Stimulated activated CD4-positive, alpha-beta T cell treated with anti-CD3 and anti-CD28 coated beads, Interleukin-1b, Interleukin-23, amount 100 ng/mL, for 24 hours (primary cell): ENCODE results near the gene GPR42.

ENCODE experiments used
- DNase-seq, 4 experiments: peaks; one replicate each; pipeline ENCODE4 v3.0.0-alpha.2; 2020; ENCODE audit warnings: low read depth in 4 of 4, low spot score in 1 of 4

GPR42 gene

DNA sequence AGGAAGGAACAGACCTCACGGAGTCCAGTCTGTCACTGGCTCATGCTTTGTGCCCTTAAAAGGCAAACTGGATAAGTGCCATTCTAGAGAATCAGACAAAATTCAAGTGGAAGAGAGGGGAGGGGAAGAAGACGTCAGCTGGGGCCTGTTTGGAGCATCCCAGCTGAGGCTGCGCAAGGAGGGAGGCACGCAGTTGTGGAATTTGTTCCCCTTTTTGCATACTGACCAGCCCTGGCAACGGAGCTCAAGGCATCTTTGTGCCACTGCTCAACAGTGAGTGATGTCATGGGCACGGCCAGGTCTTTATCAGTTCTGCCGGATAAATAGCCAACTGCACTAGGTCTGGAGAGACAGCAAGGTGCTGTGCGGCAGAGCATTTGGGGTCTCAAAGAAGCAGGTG lies at the start of gene GPR42:
GPR42 (plus strand) TSS at position 347 of the 400 bp plus-strand sequence. CDS start 292 bp downstream, outside the sequence.
- DNase-seq = no peak

DNA sequence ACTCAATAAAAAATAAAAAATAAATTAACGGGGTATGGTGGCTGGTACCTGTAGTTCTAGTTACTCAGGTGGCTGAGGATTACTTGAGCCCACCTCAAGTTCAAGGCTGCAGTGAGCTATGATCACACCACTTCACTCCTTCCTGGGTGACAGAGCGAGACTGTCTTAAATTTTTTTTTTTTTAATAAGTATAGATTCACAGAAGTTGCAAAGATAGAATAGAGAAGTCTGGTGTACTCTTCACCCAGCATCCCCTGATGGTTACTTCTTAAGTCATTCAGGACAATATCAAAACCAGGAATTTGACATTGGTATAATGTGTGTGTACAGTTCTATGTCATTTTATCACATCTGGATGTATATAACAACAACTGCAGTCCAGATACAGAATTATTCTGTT lies 49.6 kb upstream of the GPR42 start:
- DNase-seq = no peak

GRCh38 chr19:35322014-35322413 lies 48.9 kb upstream of the GPR42 start:
- no peak for DNase-seq

- no peak for DNase-seq
Measured at GRCh38 chr19:35327642-35328041, 43.2 kb upstream of the GPR42 start.

GRCh38 chr19:35328851-35329285 lies 42.0 kb upstream of the GPR42 start, which contains the start of gene CD22:
TSS of gene CD22 (plus strand) at chr19:35329187. CDS start at chr19:35332041, 2,854 bp downstream.
- no peak for DNase-seq

DNA sequence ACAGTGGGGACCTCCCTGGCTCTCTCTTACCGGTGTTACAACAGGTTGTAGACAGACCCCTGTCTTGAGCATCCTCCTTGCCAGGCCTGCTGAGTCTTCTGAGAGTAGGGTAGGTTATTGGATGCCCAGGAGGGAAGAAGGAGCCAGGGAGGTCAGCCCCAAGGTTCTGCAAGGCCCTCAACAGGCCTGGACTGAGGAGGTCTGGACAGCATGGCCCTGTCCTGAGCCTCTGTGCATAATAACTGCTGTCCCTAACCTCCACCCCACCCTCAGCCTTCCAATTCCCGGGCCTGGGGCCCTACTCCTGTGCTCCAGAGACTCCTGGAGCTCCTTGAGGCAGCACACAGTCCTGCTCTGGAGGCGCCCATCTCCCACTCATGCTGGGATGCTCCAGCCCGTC lies 41.5 kb upstream of the GPR42 start:
- no peak for DNase-seq

- DNase-seq = no peak
Measured at GRCh38 chr19:35330475-35330874, 40.4 kb upstream of the GPR42 start.

DNA sequence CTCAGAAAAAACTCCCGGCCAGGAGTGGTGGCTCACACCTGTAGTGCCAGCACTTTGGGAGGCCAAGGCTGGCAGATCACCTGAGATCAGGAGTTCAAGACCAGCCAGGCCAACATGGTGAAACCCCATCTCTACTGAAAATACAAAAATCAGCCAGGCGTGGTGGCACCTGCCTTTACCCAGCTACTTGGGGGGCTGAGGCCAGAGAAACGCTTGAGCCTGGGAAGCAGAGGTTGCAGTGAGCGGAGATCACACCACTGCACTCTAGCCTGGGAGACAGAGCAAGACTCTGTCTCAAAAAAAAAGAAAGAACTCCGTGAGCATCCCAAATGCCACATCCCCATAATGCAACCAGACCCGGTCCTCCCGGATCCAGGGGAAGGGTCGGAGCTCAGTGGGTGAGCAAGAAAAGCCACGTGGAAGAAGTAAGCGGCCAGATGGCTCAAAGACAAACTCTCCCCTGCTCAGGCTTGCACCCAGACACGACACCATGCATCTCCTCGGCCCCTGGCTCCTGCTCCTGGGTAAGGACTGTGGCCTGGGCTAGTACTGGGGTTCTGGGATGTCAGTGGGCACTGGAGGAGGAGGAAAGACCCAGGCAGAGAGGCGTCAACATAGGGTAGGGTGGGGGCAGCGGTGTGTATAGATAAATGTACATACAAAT lies 39.2 kb upstream of the GPR42 start:
- no peak for DNase-seq

DNA sequence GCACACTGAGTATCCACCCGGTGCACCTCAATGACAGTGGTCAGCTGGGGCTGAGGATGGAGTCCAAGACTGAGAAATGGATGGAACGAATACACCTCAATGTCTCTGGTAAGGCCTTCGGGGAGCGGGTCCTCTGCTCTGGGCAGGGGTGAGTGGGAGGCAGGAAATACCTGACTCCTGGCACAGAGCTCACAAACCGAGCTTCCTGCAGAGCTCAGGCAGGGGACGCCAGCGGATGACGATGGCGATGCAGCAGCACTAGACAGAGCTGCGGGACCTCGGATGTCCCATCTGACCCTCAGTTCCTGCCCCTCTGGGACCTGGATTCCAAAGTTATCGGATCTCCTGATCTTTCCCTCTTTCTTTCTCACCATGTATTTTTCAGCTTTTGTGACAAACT lies 38.1 kb upstream of the GPR42 start:
- peak in 1 of 4 experiments; percentile 9 for DNase-seq

DNA sequence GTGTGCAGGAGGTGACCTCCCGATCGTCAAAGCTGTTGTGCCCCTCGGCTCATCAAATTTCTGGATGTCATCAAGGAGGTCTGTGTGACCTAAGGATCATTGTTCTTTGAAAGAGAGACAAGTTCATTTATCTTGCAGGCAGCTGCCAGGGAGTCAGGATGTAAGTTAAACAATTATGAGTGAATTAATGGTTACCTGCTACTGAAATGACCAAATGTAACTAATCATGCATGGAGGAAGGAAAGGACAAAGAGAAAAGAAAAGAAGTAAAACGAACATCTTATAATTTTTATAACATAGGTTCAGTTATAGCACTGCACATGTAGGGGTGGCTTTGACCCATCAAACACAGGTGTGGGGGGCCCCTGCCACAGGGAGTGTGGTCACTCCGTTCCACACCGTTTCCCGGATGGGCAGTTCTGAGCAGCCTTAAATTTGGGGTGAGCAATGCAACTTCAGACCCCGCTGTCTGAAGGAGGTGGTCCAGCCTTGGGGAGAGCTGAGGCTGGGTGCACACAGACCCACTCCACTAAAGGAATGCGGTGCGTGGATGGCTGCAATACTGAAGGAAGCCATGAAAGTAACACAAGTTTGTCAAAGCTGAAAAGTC lies 36.6 kb upstream of the GPR42 start:
- no peak for DNase-seq

- no peak for DNase-seq
Measured at GRCh38 chr19:35336166-35336955, 34.5 kb upstream of the GPR42 start.

DNA sequence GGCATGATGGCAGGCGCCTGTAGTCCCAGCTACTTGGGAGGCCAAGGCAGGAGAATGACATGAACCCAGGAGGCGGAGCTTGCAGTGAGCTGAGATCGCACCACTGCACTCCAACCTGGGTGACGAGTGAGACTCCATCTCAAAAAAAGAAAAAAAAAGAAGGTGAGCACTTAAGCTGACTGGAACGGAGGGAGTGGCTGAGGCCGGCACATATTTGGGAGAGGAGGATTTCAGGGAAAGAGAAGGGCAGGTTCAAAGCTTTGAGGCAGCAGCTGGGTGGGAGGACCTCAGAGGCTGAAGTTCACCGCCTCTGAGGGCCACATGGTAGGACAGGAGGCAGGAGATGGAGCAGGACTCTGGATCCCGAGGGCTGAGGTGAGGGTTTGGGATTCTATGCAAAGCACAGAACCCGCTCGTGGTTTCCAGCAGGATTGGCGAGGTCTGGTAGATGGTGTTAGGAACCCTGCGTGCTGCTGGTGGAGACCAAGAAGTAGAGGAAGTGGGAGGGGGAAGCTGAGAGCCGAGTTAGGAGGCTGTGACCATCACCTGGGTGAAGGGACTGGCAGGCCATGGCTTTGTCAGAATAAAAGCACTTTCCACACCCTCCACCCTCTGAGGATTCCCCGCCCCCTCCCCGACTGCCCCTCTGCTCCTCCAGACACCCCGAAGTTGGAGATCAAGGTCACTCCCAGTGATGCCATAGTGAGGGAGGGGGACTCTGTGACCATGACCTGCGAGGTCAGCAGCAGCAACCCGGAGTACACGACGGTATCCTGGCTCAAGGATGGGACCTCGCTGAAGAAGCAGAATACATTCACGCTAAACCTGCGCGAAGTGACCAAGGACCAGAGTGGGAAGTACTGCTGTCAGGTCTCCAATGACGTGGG lies 33.5 kb upstream of the GPR42 start:
- DNase-seq = no peak

DNA sequence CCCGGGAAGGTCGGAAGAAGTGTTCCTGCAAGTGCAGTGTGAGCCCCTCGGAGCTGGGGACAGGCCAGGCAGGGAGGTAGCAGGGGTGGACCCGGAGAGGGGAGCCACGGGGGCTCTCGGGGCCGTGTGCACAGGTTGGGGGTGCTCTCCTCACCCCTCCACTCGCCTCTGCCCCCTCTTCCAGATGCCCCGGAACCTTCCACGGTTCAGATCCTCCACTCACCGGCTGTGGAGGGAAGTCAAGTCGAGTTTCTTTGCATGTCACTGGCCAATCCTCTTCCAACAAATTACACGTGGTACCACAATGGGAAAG lies 32.9 kb upstream of the GPR42 start:
- no peak for DNase-seq

GRCh38 chr19:35340431-35340830 lies 30.4 kb upstream of the GPR42 start:
- no peak for DNase-seq

GRCh38 chr19:35341006-35341405 lies 29.9 kb upstream of the GPR42 start:
- no peak for DNase-seq

DNA sequence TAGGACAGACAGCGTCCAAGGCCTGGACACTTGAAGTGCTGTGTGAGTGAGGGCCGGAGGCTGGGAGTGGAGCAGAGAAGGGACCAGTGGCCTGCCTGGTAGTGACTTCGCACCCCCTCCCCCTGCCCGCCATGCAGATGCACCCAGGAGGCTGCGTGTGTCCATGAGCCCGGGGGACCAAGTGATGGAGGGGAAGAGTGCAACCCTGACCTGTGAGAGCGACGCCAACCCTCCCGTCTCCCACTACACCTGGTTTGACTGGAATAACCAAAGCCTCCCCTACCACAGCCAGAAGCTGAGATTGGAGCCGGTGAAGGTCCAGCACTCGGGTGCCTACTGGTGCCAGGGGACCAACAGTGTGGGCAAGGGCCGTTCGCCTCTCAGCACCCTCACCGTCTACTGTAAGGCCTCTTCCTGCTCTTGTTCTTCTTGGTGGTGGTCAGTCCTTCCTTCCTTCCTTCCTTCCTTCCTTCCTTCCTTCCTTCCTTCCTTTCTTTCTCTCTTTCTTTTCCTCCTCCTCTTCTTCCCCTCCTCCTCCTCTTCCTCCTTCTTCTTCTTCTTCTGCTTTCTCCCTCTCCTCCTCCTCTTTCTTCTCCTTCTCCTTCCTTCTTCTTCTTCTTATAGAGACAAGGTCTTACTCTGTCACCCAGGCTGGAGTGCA lies 29.2 kb upstream of the GPR42 start:
- DNase-seq = no peak

GRCh38 chr19:35342430-35342829 lies 28.4 kb upstream of the GPR42 start:
- DNase-seq = no peak

DNA sequence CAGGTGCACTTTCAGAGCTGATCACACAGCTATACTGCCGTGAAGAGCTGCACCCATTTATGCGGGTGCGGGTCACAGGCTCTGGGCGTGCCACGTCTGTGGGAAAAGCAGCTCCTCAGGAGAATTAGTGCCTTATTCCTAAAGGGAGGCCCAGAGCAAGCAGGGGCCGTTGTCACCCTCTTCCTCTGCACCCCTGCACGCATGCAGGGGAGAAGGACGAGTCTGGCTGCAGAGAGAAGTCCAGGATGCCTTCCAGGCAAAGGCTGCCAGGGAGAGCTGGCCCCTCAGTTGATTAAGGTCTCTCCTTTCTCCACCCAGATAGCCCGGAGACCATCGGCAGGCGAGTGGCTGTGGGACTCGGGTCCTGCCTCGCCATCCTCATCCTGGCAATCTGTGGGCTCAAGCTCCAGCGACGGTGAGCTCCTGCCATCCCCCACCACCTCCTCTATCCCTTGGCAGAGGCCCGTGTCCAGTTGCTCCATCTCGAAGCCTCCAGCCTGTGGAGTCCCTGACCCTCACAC lies 26.3 kb upstream of the GPR42 start:
- DNase-seq = no peak

DNA sequence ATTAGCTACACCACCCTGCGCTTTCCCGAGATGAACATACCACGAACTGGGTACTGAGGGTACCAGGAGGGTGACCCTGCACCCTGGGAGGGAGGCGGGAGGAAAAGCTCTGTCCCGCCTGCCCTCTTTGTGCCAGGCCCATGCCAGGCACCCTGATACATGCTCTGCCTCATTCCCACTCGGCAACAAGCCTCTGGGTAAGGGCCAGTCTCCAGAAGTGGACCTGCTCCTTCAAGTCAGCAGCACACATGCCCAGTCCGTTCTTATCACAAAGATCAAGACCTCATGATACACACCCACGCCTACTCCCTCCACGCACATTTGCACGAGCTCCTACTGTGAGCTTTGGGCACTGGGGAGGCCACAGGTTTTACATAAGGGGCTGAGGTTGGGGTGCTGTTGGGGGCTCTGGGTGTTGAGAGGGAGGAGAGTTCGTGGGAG lies 25.2 kb upstream of the GPR42 start:
- DNase-seq = no peak
